Uterus (tissue), 2 donors: Measurements from ENCODE around the gene SLC6A18.

Source experiments
- POLR2A ChIP-seq, 2 donors: fragments of 450-650 bp; IDR thresholded peaks; one replicate each; pipeline ENCODE4 v1.6.1; 2016; ENCODE audit warnings: antibody characterized with exemption in 2 of 2, mild to moderate bottlenecking in 1 of 2, moderate library complexity in 1 of 2
- TF ChIP-seq, protein P1 (sequence below), 4 experiments: fragments of 200-600 bp in 2 of 4; fragments of 450-650 bp in 2 of 4; sonication (generic) in 2 of 4; IDR thresholded peaks; one replicate each; pipeline ENCODE4 v1.5.1; 2016 to 2019; ENCODE audit warnings: antibody characterized with exemption in 4 of 4, mild to moderate bottlenecking in 2 of 4, moderate library complexity in 1 of 4

- TF ChIP-seq, protein P1, sequence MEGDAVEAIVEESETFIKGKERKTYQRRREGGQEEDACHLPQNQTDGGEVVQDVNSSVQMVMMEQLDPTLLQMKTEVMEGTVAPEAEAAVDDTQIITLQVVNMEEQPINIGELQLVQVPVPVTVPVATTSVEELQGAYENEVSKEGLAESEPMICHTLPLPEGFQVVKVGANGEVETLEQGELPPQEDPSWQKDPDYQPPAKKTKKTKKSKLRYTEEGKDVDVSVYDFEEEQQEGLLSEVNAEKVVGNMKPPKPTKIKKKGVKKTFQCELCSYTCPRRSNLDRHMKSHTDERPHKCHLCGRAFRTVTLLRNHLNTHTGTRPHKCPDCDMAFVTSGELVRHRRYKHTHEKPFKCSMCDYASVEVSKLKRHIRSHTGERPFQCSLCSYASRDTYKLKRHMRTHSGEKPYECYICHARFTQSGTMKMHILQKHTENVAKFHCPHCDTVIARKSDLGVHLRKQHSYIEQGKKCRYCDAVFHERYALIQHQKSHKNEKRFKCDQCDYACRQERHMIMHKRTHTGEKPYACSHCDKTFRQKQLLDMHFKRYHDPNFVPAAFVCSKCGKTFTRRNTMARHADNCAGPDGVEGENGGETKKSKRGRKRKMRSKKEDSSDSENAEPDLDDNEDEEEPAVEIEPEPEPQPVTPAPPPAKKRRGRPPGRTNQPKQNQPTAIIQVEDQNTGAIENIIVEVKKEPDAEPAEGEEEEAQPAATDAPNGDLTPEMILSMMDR (IDR thresholded peaks at IDR 0.05): no peak
- TF ChIP-seq POLR2A (IDR thresholded peaks at IDR 0.05): no peak
Observed at GRCh38 chr5:1193591-1193985, 31.6 kb upstream of the SLC6A18 start.
